ENCODE results near the gene PIAS3. TPM values are rescaled to one million over a fixed set of nuclear protein-coding genes. Genes with fewer than 3 reads are reported as not detected.
A peak's percentile ranks its signal among the peaks of the same experiment; 100 is the strongest.

Gene PIAS3
- total and polyA plus RNA-seq, 2 donors (not counting 1 experiment from before 2014, with no cell fraction given) = 8.9 to 22.9 TPM

- Histone ChIP-seq H3K79me2 (ENCODE audit: control insufficient read depth, insufficient read depth, low read length) (no peaks in the 10 kb centered on the region), H2AFZ (ENCODE audit: low read length) (no peak overlapping the region), H3K36me3 (ENCODE audit: control insufficient read depth, insufficient read depth, low read length) (no peaks in the 10 kb centered on the region), H3K27ac (ENCODE audit: insufficient read depth, low read length) (no peak overlapping the region), H3K27me3 (ENCODE audit: control insufficient read depth, insufficient read depth, low read length) (peaks cover 3% of the 10 kb centered on the region), H3K4me3 (replicated peaks in 1 of 4; ENCODE audit: control extremely low read depth in 1 of 4, insufficient read depth in 1 of 4, low read depth in 3 of 4, low read length in 4 of 4) (no peak overlapping the region), H3K4me1 (ENCODE audit: control insufficient read depth, extremely low read depth, insufficient read depth, low read length) (peaks cover 15% of the 10 kb centered on the region), H3K9me3 (ENCODE audit: control insufficient read depth, insufficient read depth, low read depth, low read length) (no peaks in the 10 kb centered on the region), H3K9ac (ENCODE audit: insufficient read depth, low read length) (no peak overlapping the region), H3K4me2 (ENCODE audit: extremely low read depth, insufficient read depth, low read length) (no peak overlapping the region), H4K20me1 (ENCODE audit: control insufficient read depth, extremely low read depth, insufficient read depth, low read length) (no peaks in the 10 kb centered on the region)
- no peak for TF ChIP-seq CTCF (conservative IDR thresholded peaks at IDR 0.05 in 1 of 2, IDR thresholded peaks at IDR 0.05 in 1 of 2; ENCODE audit: low read depth in 1 of 2, low read length in 2 of 2)
- no peak for TF ChIP-seq EZH2 (IDR thresholded peaks at IDR 0.05; ENCODE audit: low read length, missing control alignments)
- DNase-seq (ENCODE audit: low read depth in 2 of 2) = no peak
Observed at GRCh38 chr1:145887631-145888030, 28.8 kb upstream of the PIAS3 start.

GRCh38 chr1:145886816-145887215, 27.9 kb upstream of the PIAS3 start:
- no peak overlapping the region for H3K4me3 ChIP-seq (replicated peaks in 1 of 4; ENCODE audit: control extremely low read depth in 1 of 4, insufficient read depth in 1 of 4, low read depth in 3 of 4, low read length in 4 of 4)
- no peak overlapping the region for H2AFZ ChIP-seq (ENCODE audit: low read length)
- no peaks in the 10 kb centered on the region for H3K9me3 ChIP-seq (ENCODE audit: control insufficient read depth, insufficient read depth, low read depth, low read length)
- H3K36me3 ChIP-seq (ENCODE audit: control insufficient read depth, insufficient read depth, low read length) = no peaks in the 10 kb centered on the region
- no peaks in the 10 kb centered on the region for H3K79me2 ChIP-seq (ENCODE audit: control insufficient read depth, insufficient read depth, low read length)
- no peak overlapping the region for H3K9ac ChIP-seq (ENCODE audit: insufficient read depth, low read length)
- DNase-seq (ENCODE audit: low read depth in 2 of 2) = no peak
- no peaks in the 10 kb centered on the region for H4K20me1 ChIP-seq (ENCODE audit: control insufficient read depth, extremely low read depth, insufficient read depth, low read length)
- no peak overlapping the region for H3K27ac ChIP-seq (ENCODE audit: insufficient read depth, low read length)
- TF ChIP-seq CTCF (conservative IDR thresholded peaks at IDR 0.05 in 1 of 2, IDR thresholded peaks at IDR 0.05 in 1 of 2; ENCODE audit: low read depth in 1 of 2, low read length in 2 of 2) (no peak), EZH2 (IDR thresholded peaks at IDR 0.05; ENCODE audit: low read length, missing control alignments) (no peak)
- H3K4me2 ChIP-seq (ENCODE audit: extremely low read depth, insufficient read depth, low read length) = no peak overlapping the region
- peaks cover 11% of the 10 kb centered on the region for H3K4me1 ChIP-seq (ENCODE audit: control insufficient read depth, extremely low read depth, insufficient read depth, low read length)
- peaks cover 3% of the 10 kb centered on the region for H3K27me3 ChIP-seq (ENCODE audit: control insufficient read depth, insufficient read depth, low read length)

- Histone ChIP-seq H2AFZ (ENCODE audit: low read length) (peak overlapping the region; percentile 62), H3K27me3 (ENCODE audit: control insufficient read depth, insufficient read depth, low read length) (peaks cover 3% of the 10 kb centered on the region), H3K4me1 (ENCODE audit: control insufficient read depth, extremely low read depth, insufficient read depth, low read length) (peaks cover 7% of the 10 kb centered on the region), H3K9me3 (ENCODE audit: control insufficient read depth, insufficient read depth, low read depth, low read length) (no peaks in the 10 kb centered on the region), H3K4me2 (ENCODE audit: extremely low read depth, insufficient read depth, low read length) (peak overlapping the region; percentile 85), H3K79me2 (ENCODE audit: control insufficient read depth, insufficient read depth, low read length) (no peaks in the 10 kb centered on the region), H3K4me3 (replicated peaks in 1 of 4; ENCODE audit: control extremely low read depth in 1 of 4, insufficient read depth in 1 of 4, low read depth in 3 of 4, low read length in 4 of 4) (peak overlapping the region; percentile 67 to 76 (median 72)), H3K9ac (ENCODE audit: insufficient read depth, low read length) (no peak overlapping the region), H4K20me1 (ENCODE audit: control insufficient read depth, extremely low read depth, insufficient read depth, low read length) (no peaks in the 10 kb centered on the region), H3K27ac (ENCODE audit: insufficient read depth, low read length) (no peak overlapping the region), H3K36me3 (ENCODE audit: control insufficient read depth, insufficient read depth, low read length) (no peaks in the 10 kb centered on the region)
- no peak for TF ChIP-seq EZH2 (IDR thresholded peaks at IDR 0.05; ENCODE audit: low read length, missing control alignments)
- no peak for TF ChIP-seq CTCF (conservative IDR thresholded peaks at IDR 0.05 in 1 of 2, IDR thresholded peaks at IDR 0.05 in 1 of 2; ENCODE audit: low read depth in 1 of 2, low read length in 2 of 2)
- DNase-seq (ENCODE audit: low read depth in 2 of 2) = no peak
Observed at GRCh38 chr1:145886390-145886789, 27.5 kb upstream of the PIAS3 start.

All from fibroblast of lung (primary cell).